Adrenal gland (tissue), 12 donors: ENCODE data around the gene FBLN5. TPM values are rescaled to one million over a fixed set of nuclear protein-coding genes. Genes with fewer than 3 reads are reported as not detected.
"Not testable (repeated sequence)": the region's sequence is repeated elsewhere in the genome, so short reads cannot be mapped to it uniquely, and the experiment has no call there.

Experiments
- DNase-seq, 7 donors: peaks; one replicate each; pipeline ENCODE4 v3.0.0-alpha.2; 2019 to 2020
- H3K27ac ChIP-seq, 5 donors: fragments of 200-600 bp; sonication (generic) in 4 of 5; 1 replicate in 3 of 5; 2 replicates in 2 of 5; pipeline versions ENCODE4 v1.5.1 to v1.8.0; 2016 to 2020; ENCODE audit warnings: mild to moderate bottlenecking in 1 of 5
- H3K27me3 ChIP-seq: fragments of 200-600 bp; 2 replicates; pipeline ENCODE4 v1.8.0; 2021
- H3K36me3 ChIP-seq, 2 donors: fragments of 200-600 bp; replicated peaks in 1 of 2; 1 replicate in 1 of 2; 2 replicates in 1 of 2; pipeline versions ENCODE4 v1.5.1 to v1.8.0; 2018 to 2022
- H3K4me1 ChIP-seq, 2 donors: fragments of 200-600 bp; replicated peaks in 1 of 2; 1 replicate in 1 of 2; 2 replicates in 1 of 2; pipeline versions ENCODE4 v1.5.1 to v1.8.0; 2018 to 2021
- H3K4me3 ChIP-seq, 4 donors: fragments of 200-600 bp; sonication (generic) in 3 of 4; one replicate each; pipeline ENCODE4 v1.5.1; 2016 to 2018
- H3K9me3 ChIP-seq, 3 donors: fragments of 200-600 bp; sonication (generic) in 1 of 3; replicated peaks in 1 of 3; 1 replicate in 2 of 3; 2 replicates in 1 of 3; pipeline versions ENCODE4 v1.5.1 to v1.8.0; 2016 to 2021
- CTCF ChIP-seq, 6 experiments: fragments of 450-650 bp in 4 of 6; fragments of 200-600 bp in 2 of 6; sonication (generic) in 1 of 6; IDR thresholded peaks; 1 replicate in 5 of 6; 2 replicates in 1 of 6; pipeline versions ENCODE4 v1.5.1 to v1.8.0; 2016 to 2021; ENCODE audit warnings: antibody characterized with exemption in 6 of 6, mild to moderate bottlenecking in 2 of 6, moderate library complexity in 1 of 6
- POLR2A ChIP-seq, 2 donors: fragments of 450-650 bp; IDR thresholded peaks; one replicate each; pipeline ENCODE4 v1.6.1; 2017; ENCODE audit warnings: antibody characterized with exemption in 2 of 2, mild to moderate bottlenecking in 2 of 2, moderate library complexity in 1 of 2
- WGBS, 4 donors: extraction: QIAGEN DNeasy Blood & Tissue Kit in 2 of 4; methylation state at CpG; one replicate each; pipeline versions ENCODE4 v1.1.5 to v1.1.7; 2013 to 2017; 5-methylcytosine and 5-hydroxymethylcytosine counted together
- intact Hi-C, 2 donors: fragments of 100-400 bp; cut with DNase I; formaldehyde crosslinking; loops; one replicate each; pipeline versions ENCODE4 v1.14.1 to v1.15.0; 2022 to 2023
- polyA plus RNA-seq, 3 donors: library from polyadenylated mRNA; stranded (reverse); fragments of 200-250 nt in 2 of 3; fragments of 350-450 nt in 1 of 3; fragmentation: Illumina TruSeq in 1 of 3; extraction: RNeasy Lipid Tissue Mini Kit (QIAGEN cat#74804) in 1 of 3; gene quantifications; one replicate each; pipeline ENCODE4 v1.2.3, GENCODE V29; 2013 to 2014
- total RNA-seq, 9 donors: library from RNA; depleted of rRNA in 4 of 9; stranded (reverse); fragments of >200 nt in 4 of 9; fragments of 120-200 nt in 1 of 9; fragmentation: NEBNext Ultra II Directional in 1 of 9; extraction: Animal tissue kit (Norgen Biotek cat#: 25700) in 1 of 9; gene quantifications; one replicate each; pipeline versions ENCODE4 v1.1.0 to v1.2.4, GENCODE V29; 2013 to 2023
- donor health status: healthy with polysubstance abuse.
- donor health status: Bipolar disorder and iron deficiency.
- donor health status: DM: yes; HTN: yes; CAD: no.
- donor health status: DM: no; HTN: no; CAD: no.
- donor health status: DM: no; HTN: no; CAD: no.
- donor health status: DM: yes; HTN: yes; CAD: no.

FBLN5 gene
- total and polyA plus RNA-seq, 12 donors, result 26.0 to 389 (median 125) TPM

DNA sequence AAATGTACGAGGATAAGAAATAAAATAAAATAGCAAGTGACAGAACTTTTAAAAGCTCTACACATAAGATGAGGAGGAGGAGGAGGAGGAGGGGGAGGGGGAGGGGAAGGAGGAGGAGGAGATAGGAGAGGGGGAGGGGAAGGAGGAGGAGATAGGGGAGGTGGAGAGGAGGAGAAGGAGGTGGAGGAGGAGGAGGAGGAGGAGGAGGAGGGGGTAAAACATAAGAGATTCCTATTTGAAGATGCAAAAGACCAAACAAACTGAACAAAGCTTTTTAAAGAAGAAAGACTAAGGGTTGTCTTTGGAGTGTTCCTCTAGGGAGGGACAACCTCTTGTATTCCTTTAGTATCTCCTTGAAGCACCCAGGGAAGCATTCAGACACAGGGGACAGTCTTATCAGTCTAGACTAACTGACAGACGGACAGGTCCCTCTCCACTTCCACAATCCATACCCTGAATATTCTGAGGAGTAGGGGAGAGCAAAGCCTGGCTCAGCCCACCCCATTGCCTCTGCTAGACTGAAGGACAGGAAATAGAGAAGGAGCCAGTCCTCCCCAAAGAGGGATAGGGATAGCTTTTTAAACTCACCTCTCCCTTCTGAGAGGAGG is 93.1 kb downstream of the FBLN5 start:
- Histone ChIP-seq H3K4me1 (no peaks in the 10 kb centered on the region), H3K27ac (peak overlapping the region in 1 of 5 donors; percentile 29), H3K27me3 (no peaks in the 10 kb centered on the region), H3K36me3 (no peaks in the 10 kb centered on the region), H3K9me3 (no peaks in the 10 kb centered on the region), H3K4me3 (no peak overlapping the region)
- intact Hi-C loops, result no loop called here
- 58 to 67% (median 63%) methylated on average over 2 of the region's 2 CpGs for WGBS, 4 donors
- TF ChIP-seq CTCF (IDR thresholded peaks at IDR 0.05) (no peak), POLR2A (IDR thresholded peaks at IDR 0.05) (no peak)
- DNase-seq, result no peak

DNA sequence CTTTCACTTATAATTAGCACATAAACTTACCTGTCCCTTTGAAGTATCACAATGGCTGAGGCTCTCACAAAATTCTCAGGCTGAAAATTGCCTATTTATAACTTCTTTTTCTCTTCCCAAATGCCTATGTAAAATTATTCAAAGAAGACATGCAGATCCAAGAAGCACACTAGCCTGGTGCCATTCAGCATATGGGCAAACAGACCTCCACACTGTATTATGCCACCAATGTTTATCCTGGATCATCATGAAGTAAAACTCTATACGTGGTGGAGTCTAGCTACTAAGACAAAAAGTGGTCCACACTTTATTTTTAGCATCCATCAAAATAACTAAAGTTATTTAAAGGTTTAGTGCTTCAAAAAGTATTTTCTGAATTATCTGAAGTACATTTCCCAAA is 95.9 kb downstream of the FBLN5 start:
- WGBS, 4 donors, result 0 to 49% (median 20%) methylated on average over 1 of the region's 1 CpG
- Histone ChIP-seq H3K36me3 (no peaks in the 10 kb centered on the region), H3K27ac (no peak overlapping the region), H3K27me3 (no peaks in the 10 kb centered on the region), H3K4me1 (no peaks in the 10 kb centered on the region), H3K9me3 (no peaks in the 10 kb centered on the region), H3K4me3 (no peak overlapping the region)
- no peak for TF ChIP-seq POLR2A (IDR thresholded peaks at IDR 0.05)
- intact Hi-C loops, result no loop called here
- DNase-seq, result no peak

DNA sequence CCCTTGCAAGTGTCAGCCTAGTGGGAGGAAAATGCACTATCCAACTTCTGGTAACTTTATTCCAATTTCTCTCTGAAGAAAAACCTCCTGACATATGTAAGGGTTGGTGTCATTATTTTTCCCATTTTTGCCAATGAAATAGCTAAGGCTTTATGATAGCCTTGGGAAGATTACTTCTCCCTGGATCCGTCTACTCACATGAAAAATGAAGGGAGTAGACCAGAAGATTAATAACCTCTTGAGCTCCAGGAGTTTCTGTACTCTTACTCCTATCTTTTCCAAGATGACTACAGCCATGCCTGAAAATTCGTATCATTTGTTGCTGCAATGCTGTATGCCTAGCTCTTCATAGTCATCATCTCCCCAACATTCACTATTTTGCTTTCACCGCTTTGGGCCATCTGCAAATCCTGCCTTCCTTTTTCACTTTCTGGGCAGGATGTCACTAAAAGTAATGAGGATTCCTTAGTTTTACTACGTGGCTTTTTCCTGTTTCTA is 98.9 kb downstream of the FBLN5 start:
- Histone ChIP-seq H3K27me3 (no peaks in the 10 kb centered on the region), H3K4me3 (no peak overlapping the region), H3K36me3 (no peaks in the 10 kb centered on the region), H3K9me3 (no peaks in the 10 kb centered on the region), H3K4me1 (no peaks in the 10 kb centered on the region), H3K27ac (no peak overlapping the region)
- no peak for DNase-seq
- intact Hi-C loops, result no loop called here
- no peak for TF ChIP-seq POLR2A (IDR thresholded peaks at IDR 0.05)
- no peak for TF ChIP-seq CTCF (IDR thresholded peaks at IDR 0.05)
- WGBS, 4 donors, result 55 to 62% (median 59%) methylated on average over 4 of the region's 4 CpGs

GRCh38 chr14:91847693-91848092 is 99.8 kb downstream of the FBLN5 start:
- Histone ChIP-seq H3K4me3 (no peak overlapping the region), H3K36me3 (no peaks in the 10 kb centered on the region), H3K4me1 (no peaks in the 10 kb centered on the region), H3K27me3 (no peaks in the 10 kb centered on the region), H3K9me3 (no peaks in the 10 kb centered on the region), H3K27ac (no peak overlapping the region)
- intact Hi-C loops, result no loop called here
- 66 to 89% (median 76%) methylated on average over 1 of the region's 1 CpG for WGBS, 4 donors
- no peak for TF ChIP-seq POLR2A (IDR thresholded peaks at IDR 0.05)
- TF ChIP-seq CTCF (IDR thresholded peaks at IDR 0.05), result no peak
- no peak for DNase-seq

DNA sequence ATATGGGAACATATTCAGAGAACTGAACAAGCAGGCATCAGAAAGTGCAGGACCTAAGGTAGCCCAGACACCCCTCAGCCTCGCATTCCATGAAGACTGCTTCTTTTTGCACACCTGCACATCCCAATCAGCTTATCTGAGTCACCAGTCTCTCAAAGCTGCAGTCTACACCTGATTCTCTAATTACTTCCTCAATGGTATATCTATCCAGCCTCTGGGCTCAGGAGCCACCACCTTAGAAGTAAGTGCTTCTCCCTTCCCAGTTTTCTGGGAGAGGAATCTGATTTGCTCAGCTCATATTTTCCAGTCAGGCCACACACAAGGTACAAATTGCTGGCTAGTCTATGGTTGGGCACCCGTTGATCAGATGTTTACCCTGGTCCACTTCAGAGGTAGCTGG is 101.8 kb downstream of the FBLN5 start:
- Histone ChIP-seq H3K4me1 (no peaks in the 10 kb centered on the region), H3K36me3 (no peaks in the 10 kb centered on the region), H3K27ac (no peak overlapping the region), H3K4me3 (no peak overlapping the region), H3K9me3 (no peaks in the 10 kb centered on the region), H3K27me3 (no peaks in the 10 kb centered on the region)
- intact Hi-C loops, result no loop called here
- 74 to 84% (median 78%) methylated on average over 2 of the region's 2 CpGs for WGBS, 4 donors
- TF ChIP-seq CTCF (IDR thresholded peaks at IDR 0.05) (no peak), POLR2A (IDR thresholded peaks at IDR 0.05) (no peak)
- DNase-seq, result no peak

DNA sequence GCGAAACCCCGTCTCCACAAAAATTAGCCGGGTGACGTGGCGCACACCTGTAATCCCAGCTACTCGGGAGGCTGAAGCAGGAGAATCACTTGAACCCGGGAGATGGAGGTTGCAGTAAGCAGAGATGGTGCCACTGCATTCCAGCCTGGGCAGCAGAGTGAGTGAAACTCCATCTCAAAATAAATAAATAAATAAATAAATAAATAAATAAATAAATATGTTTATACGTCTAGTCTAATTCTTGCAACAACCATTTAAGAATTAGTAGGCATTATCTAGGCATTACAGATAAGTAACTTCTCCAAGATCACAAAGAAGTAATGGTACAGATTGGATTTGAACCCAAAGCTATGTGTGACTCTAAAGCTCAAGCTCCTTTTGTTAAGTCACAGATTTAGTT is 102.4 kb downstream of the FBLN5 start:
- H3K9me3 ChIP-seq, H3K4me1 ChIP-seq, DNase-seq, H3K27me3 ChIP-seq, H3K36me3 ChIP-seq, intact Hi-C loops, H3K4me3 ChIP-seq, H3K27ac ChIP-seq: not testable (repeated sequence)
- 86 to 95% (median 92%) methylated on average over 8 of the region's 8 CpGs for WGBS, 4 donors
